ENCODE data around the gene LY6G6F.

DNA sequence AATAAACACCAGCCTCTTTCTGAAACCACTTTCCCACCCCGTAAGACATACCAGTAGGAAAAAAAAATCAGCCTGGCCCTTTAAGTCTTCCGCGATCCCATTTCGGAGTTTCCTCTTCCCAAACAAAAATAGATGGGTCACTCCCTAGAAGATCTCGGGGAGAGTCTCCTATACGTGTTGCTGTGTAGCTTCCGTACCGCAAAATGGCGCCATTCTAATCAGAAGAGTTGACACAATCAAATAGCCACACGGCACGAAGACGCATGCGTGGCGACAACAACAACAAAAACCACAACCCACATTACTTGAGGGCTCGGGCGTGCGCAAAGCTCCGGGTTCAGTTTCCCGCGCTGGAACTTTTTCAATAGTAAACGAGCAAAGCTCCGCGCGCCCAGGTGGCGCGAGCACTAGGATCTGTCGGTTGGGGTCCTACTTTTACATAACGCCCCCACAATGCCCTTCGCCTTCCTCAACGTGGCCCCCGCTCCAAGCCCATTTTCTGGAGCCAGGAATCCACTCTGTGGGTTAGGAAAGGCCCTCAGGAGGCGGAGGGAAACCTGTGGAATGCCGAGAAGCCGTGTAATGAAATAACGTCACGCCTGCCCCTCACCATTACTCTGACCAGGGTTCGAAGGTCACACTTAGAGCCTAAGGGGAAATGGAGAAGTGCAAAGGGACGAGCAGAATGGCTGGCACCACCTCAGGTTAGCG lies 41.7 kb upstream of the LY6G6F start, which contains the start of gene GPANK1:
- no peak for TF ChIP-seq EZH2phosphoT487 (IDR thresholded peaks at IDR 0.05; ENCODE audit: unreplicated experiment)
- TF ChIP-seq, protein P1, sequence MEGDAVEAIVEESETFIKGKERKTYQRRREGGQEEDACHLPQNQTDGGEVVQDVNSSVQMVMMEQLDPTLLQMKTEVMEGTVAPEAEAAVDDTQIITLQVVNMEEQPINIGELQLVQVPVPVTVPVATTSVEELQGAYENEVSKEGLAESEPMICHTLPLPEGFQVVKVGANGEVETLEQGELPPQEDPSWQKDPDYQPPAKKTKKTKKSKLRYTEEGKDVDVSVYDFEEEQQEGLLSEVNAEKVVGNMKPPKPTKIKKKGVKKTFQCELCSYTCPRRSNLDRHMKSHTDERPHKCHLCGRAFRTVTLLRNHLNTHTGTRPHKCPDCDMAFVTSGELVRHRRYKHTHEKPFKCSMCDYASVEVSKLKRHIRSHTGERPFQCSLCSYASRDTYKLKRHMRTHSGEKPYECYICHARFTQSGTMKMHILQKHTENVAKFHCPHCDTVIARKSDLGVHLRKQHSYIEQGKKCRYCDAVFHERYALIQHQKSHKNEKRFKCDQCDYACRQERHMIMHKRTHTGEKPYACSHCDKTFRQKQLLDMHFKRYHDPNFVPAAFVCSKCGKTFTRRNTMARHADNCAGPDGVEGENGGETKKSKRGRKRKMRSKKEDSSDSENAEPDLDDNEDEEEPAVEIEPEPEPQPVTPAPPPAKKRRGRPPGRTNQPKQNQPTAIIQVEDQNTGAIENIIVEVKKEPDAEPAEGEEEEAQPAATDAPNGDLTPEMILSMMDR (conservative IDR thresholded peaks at IDR 0.05; ENCODE audit: low read depth in 2 of 2), result no peak
- no peak; the same call in 1 of the 2 replicates for TF ChIP-seq CREB1 (CRISPR knock-in tag; IDR thresholded peaks at IDR 0.05; ENCODE audit: low read depth)
- no peak for TF ChIP-seq STAT1 (IDR thresholded peaks at IDR 0.05; ENCODE audit: unreplicated experiment)
- peak; percentile 51 for TF ChIP-seq POLR2AphosphoS5 (IDR thresholded peaks at IDR 0.05; ENCODE audit: low read depth)
- TF ChIP-seq NANOG (IDR thresholded peaks at IDR 0.05; ENCODE audit: borderline replicate concordance), result no peak
- TF ChIP-seq ZNF331 (CRISPR knock-in tag; IDR thresholded peaks at IDR 0.05; ENCODE audit: low read depth), result no peak
- no peak for TF ChIP-seq ZNF114 (CRISPR knock-in tag; IDR thresholded peaks at IDR 0.05)
- no peak for TF ChIP-seq EZH2 (IDR thresholded peaks at IDR 0.05; ENCODE audit: low read depth, unreplicated experiment)
- TF ChIP-seq JUNB (IDR thresholded peaks at IDR 0.05; ENCODE audit: unreplicated experiment), result no peak
- TF ChIP-seq, protein P2, sequence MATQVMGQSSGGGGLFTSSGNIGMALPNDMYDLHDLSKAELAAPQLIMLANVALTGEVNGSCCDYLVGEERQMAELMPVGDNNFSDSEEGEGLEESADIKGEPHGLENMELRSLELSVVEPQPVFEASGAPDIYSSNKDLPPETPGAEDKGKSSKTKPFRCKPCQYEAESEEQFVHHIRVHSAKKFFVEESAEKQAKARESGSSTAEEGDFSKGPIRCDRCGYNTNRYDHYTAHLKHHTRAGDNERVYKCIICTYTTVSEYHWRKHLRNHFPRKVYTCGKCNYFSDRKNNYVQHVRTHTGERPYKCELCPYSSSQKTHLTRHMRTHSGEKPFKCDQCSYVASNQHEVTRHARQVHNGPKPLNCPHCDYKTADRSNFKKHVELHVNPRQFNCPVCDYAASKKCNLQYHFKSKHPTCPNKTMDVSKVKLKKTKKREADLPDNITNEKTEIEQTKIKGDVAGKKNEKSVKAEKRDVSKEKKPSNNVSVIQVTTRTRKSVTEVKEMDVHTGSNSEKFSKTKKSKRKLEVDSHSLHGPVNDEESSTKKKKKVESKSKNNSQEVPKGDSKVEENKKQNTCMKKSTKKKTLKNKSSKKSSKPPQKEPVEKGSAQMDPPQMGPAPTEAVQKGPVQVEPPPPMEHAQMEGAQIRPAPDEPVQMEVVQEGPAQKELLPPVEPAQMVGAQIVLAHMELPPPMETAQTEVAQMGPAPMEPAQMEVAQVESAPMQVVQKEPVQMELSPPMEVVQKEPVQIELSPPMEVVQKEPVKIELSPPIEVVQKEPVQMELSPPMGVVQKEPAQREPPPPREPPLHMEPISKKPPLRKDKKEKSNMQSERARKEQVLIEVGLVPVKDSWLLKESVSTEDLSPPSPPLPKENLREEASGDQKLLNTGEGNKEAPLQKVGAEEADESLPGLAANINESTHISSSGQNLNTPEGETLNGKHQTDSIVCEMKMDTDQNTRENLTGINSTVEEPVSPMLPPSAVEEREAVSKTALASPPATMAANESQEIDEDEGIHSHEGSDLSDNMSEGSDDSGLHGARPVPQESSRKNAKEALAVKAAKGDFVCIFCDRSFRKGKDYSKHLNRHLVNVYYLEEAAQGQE (IDR thresholded peaks at IDR 0.05; ENCODE audit: unreplicated experiment), result no peak
- TF ChIP-seq, protein P3, sequence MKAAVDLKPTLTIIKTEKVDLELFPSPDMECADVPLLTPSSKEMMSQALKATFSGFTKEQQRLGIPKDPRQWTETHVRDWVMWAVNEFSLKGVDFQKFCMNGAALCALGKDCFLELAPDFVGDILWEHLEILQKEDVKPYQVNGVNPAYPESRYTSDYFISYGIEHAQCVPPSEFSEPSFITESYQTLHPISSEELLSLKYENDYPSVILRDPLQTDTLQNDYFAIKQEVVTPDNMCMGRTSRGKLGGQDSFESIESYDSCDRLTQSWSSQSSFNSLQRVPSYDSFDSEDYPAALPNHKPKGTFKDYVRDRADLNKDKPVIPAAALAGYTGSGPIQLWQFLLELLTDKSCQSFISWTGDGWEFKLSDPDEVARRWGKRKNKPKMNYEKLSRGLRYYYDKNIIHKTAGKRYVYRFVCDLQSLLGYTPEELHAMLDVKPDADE (IDR thresholded peaks at IDR 0.05), result peak; percentile 40; the same call in 1 of the 2 replicates
